Measurements from ENCODE around the gene RRAD. TPM values are rescaled to one million over a fixed set of nuclear protein-coding genes. Genes with fewer than 3 reads are reported as not detected.
"Not testable (repeated sequence)": the region's sequence is repeated elsewhere in the genome, so short reads cannot be mapped to it uniquely, and the experiment has no call there.

RRAD gene
- under 1 TPM; 0.15 to 0.50 (median 0.38) TPM for total RNA-seq

GRCh38 chr16:66925322-66925840 lies at the start of gene RRAD:
TSS of gene RRAD (minus strand) at chr16:66925535. CDS start at chr16:66925179, 356 bp downstream.
- H3K9me3 Mint-ChIP-seq, result no peaks in the 10 kb centered on the region
- H3K4me3 Mint-ChIP-seq, result peak within 1 kb of the TSS; percentile 64
- peak in 1 of 2 donors; percentile 7 for ATAC-seq
- peak; percentile 24 for DNase-seq
- H3K4me1 Mint-ChIP-seq (ENCODE audit: low read depth), result peaks cover 6% of the 10 kb centered on the region
- H3K27me3 Mint-ChIP-seq (ENCODE audit: low read depth), result peaks cover 35% of the 10 kb centered on the region
- no peaks in the 10 kb centered on the region for H3K36me3 Mint-ChIP-seq (ENCODE audit: insufficient read depth)

- not testable (repeated sequence) for H3K9me3 Mint-ChIP-seq; ATAC-seq; H3K27me3 Mint-ChIP-seq (ENCODE audit: low read depth); H3K36me3 Mint-ChIP-seq (ENCODE audit: insufficient read depth); H3K4me1 Mint-ChIP-seq (ENCODE audit: low read depth)
- DNase-seq, result peak; percentile 26
- peak overlapping the region; percentile 61 for H3K4me3 Mint-ChIP-seq
These were observed 49.6 kb upstream of the RRAD start for GRCh38 chr16:66974932-66975246.

- H3K4me3 Mint-ChIP-seq, result peak overlapping the region; percentile 61
- H3K27me3 Mint-ChIP-seq (ENCODE audit: low read depth); ATAC-seq; DNase-seq; H3K4me1 Mint-ChIP-seq (ENCODE audit: low read depth); H3K36me3 Mint-ChIP-seq (ENCODE audit: insufficient read depth); H3K9me3 Mint-ChIP-seq: not testable (repeated sequence)
These were observed 49.0 kb upstream of the RRAD start for GRCh38 chr16:66974156-66974931.

- ATAC-seq (no peak), DNase-seq (no peak)
- H3K36me3 Mint-ChIP-seq (ENCODE audit: insufficient read depth), result no peaks in the 10 kb centered on the region
- peaks cover 3% of the 10 kb centered on the region for H3K27me3 Mint-ChIP-seq (ENCODE audit: low read depth)
- H3K4me1 Mint-ChIP-seq (ENCODE audit: low read depth), result peaks cover 9% of the 10 kb centered on the region
- no peaks in the 10 kb centered on the region for H3K9me3 Mint-ChIP-seq
- H3K4me3 Mint-ChIP-seq, result no peak overlapping the region
These were observed 48.4 kb upstream of the RRAD start for GRCh38 chr16:66973716-66974115.

GRCh38 chr16:66972983-66973382 lies 47.6 kb upstream of the RRAD start:
- DNase-seq, result no peak
- no peak for ATAC-seq
- H3K36me3 Mint-ChIP-seq (ENCODE audit: insufficient read depth), result no peaks in the 10 kb centered on the region
- peaks cover 9% of the 10 kb centered on the region for H3K4me1 Mint-ChIP-seq (ENCODE audit: low read depth)
- no peak overlapping the region for H3K4me3 Mint-ChIP-seq
- H3K27me3 Mint-ChIP-seq (ENCODE audit: low read depth), result peaks cover 3% of the 10 kb centered on the region
- H3K9me3 Mint-ChIP-seq, result no peaks in the 10 kb centered on the region

GRCh38 chr16:66970775-66971720 lies 45.7 kb upstream of the RRAD start:
- H3K4me1 Mint-ChIP-seq (ENCODE audit: low read depth), result peaks cover 9% of the 10 kb centered on the region
- no peak overlapping the region for H3K4me3 Mint-ChIP-seq
- DNase-seq (no peak), ATAC-seq (no peak)
- H3K9me3 Mint-ChIP-seq, result no peaks in the 10 kb centered on the region
- H3K27me3 Mint-ChIP-seq (ENCODE audit: low read depth), result peaks cover 1% of the 10 kb centered on the region
- no peaks in the 10 kb centered on the region for H3K36me3 Mint-ChIP-seq (ENCODE audit: insufficient read depth)

- Mint-ChIP-seq H3K9me3 (no peaks in the 10 kb centered on the region), H3K36me3 (ENCODE audit: insufficient read depth) (no peaks in the 10 kb centered on the region), H3K4me1 (ENCODE audit: low read depth) (no peaks in the 10 kb centered on the region), H3K4me3 (no peak overlapping the region), H3K27me3 (ENCODE audit: low read depth) (no peaks in the 10 kb centered on the region)
- no peak for ATAC-seq
- DNase-seq, result no peak
These were observed 43.5 kb upstream of the RRAD start for GRCh38 chr16:66968847-66969246.

GRCh38 chr16:66964049-66964448 lies 38.7 kb upstream of the RRAD start:
- Mint-ChIP-seq H3K36me3 (ENCODE audit: insufficient read depth) (no peaks in the 10 kb centered on the region), H3K4me1 (ENCODE audit: low read depth) (peaks cover 5% of the 10 kb centered on the region), H3K27me3 (ENCODE audit: low read depth) (no peaks in the 10 kb centered on the region), H3K9me3 (no peaks in the 10 kb centered on the region), H3K4me3 (no peak overlapping the region)
- DNase-seq, result no peak
- no peak for ATAC-seq

GRCh38 chr16:66961914-66962313 lies 36.6 kb upstream of the RRAD start:
- no peaks in the 10 kb centered on the region for H3K27me3 Mint-ChIP-seq (ENCODE audit: low read depth)
- peaks cover 9% of the 10 kb centered on the region for H3K4me1 Mint-ChIP-seq (ENCODE audit: low read depth)
- DNase-seq, result no peak
- H3K9me3 Mint-ChIP-seq, result no peaks in the 10 kb centered on the region
- no peaks in the 10 kb centered on the region for H3K36me3 Mint-ChIP-seq (ENCODE audit: insufficient read depth)
- H3K4me3 Mint-ChIP-seq, result no peak overlapping the region
- no peak for ATAC-seq

GRCh38 chr16:66961065-66961744 lies 35.9 kb upstream of the RRAD start, which contains the start of gene CES3:
TSS of gene CES3 (plus strand) at chr16:66961266. CDS start at chr16:66961308, 42 bp downstream.
- Mint-ChIP-seq H3K36me3 (ENCODE audit: insufficient read depth) (no peaks in the 10 kb centered on the region), H3K27me3 (ENCODE audit: low read depth) (no peaks in the 10 kb centered on the region), H3K4me1 (ENCODE audit: low read depth) (peaks cover 9% of the 10 kb centered on the region), H3K4me3 (no peak within 1 kb of the TSS), H3K9me3 (no peaks in the 10 kb centered on the region)
- ATAC-seq (peak; percentile 95 to 96), DNase-seq (peak; percentile 42)

GRCh38 chr16:66960270-66960669 lies 34.9 kb upstream of the RRAD start:
- Mint-ChIP-seq H3K27me3 (ENCODE audit: low read depth) (no peaks in the 10 kb centered on the region), H3K4me1 (ENCODE audit: low read depth) (peaks cover 9% of the 10 kb centered on the region), H3K36me3 (ENCODE audit: insufficient read depth) (no peaks in the 10 kb centered on the region), H3K9me3 (no peaks in the 10 kb centered on the region), H3K4me3 (no peak overlapping the region)
- ATAC-seq, result no peak
- no peak for DNase-seq

- Mint-ChIP-seq H3K27me3 (ENCODE audit: low read depth) (no peaks in the 10 kb centered on the region), H3K4me1 (ENCODE audit: low read depth) (peaks cover 9% of the 10 kb centered on the region), H3K4me3 (no peak overlapping the region), H3K9me3 (no peaks in the 10 kb centered on the region), H3K36me3 (ENCODE audit: insufficient read depth) (no peaks in the 10 kb centered on the region)
- no peak for ATAC-seq
- no peak for DNase-seq
These were observed 34.4 kb upstream of the RRAD start for GRCh38 chr16:66959704-66960161.

- Mint-ChIP-seq H3K36me3 (ENCODE audit: insufficient read depth) (no peaks in the 10 kb centered on the region), H3K4me1 (ENCODE audit: low read depth) (peaks cover 9% of the 10 kb centered on the region), H3K4me3 (no peak overlapping the region), H3K27me3 (ENCODE audit: low read depth) (peaks cover under 1% of the 10 kb centered on the region), H3K9me3 (no peaks in the 10 kb centered on the region)
- no peak for DNase-seq
- ATAC-seq, result no peak
These were observed 33.7 kb upstream of the RRAD start for GRCh38 chr16:66958857-66959703.

Measured in activated T-cell treated with anti-CD3 and anti-CD28 coated beads, Interleukin-2, amount 50 U/mL, for 4 hours (primary cell).